Neural cell (in vitro differentiated cells): Measurements from ENCODE around the gene CYP26A1. TPM values are rescaled to one million over a fixed set of nuclear protein-coding genes. Genes with fewer than 3 reads are reported as not detected.

Experiments used
- H2AFZ ChIP-seq: fragments of 200-600, 300-800 bp; sonication (generic), shearing (Covaris generic); 2 replicates; pipeline ENCODE4 v1.6.0; 2014; ENCODE audit warnings: low read depth, mild to moderate bottlenecking, antibody characterized with exemption, low read length, moderate library complexity
- H3F3A ChIP-seq: fragments of 200-600 bp; shearing (Covaris generic); 2 replicates; pipeline ENCODE4 v1.6.1; 2016; ENCODE audit warnings: mild to moderate bottlenecking, moderate library complexity, mixed read lengths, antibody characterized with exemption, low read length; ENCODE audit not compliant: insufficient read depth, poor library complexity, severe bottlenecking
- H3K27ac ChIP-seq: fragments of 200-600, 300-800 bp; sonication (generic), shearing (Covaris generic); 2 replicates; pipeline ENCODE4 v1.5.1; 2014; ENCODE audit warnings: mild to moderate bottlenecking, low read length, moderate library complexity
- H3K27me3 ChIP-seq: fragments of 300-800, 200-600 bp; sonication (generic), shearing (Covaris generic); 2 replicates; pipeline ENCODE4 v1.6.0; 2014; ENCODE audit warnings: mild to moderate bottlenecking, low read depth, low read length, moderate library complexity; ENCODE audit not compliant: insufficient read depth
- H3K36me3 ChIP-seq: fragments of 300-800, 200-600 bp; sonication (generic), shearing (Covaris generic); 2 replicates; pipeline ENCODE4 v1.5.1; 2014; ENCODE audit warnings: mild to moderate bottlenecking, antibody characterized with exemption, low read length, moderate library complexity; ENCODE audit not compliant: insufficient read depth
- H3K4me2 ChIP-seq: fragments of 300-800, 200-600 bp; sonication (generic), shearing (Covaris generic); 2 replicates; pipeline ENCODE4 v1.6.0; 2014; ENCODE audit warnings: mild to moderate bottlenecking, low read length
- H3K4me3 ChIP-seq: fragments of 300-800, 200-600 bp; sonication (generic), shearing (Covaris generic); 2 replicates; pipeline ENCODE4 v1.5.1; 2014; ENCODE audit warnings: mild to moderate bottlenecking, low read length, moderate library complexity
- H3K79me2 ChIP-seq: fragments of 200-600 bp; shearing (Covaris generic); replicated peaks from 2 replicates; pipeline ENCODE4 v1.6.0; 2014; ENCODE audit warnings: mild to moderate bottlenecking, low read length, moderate library complexity; ENCODE audit not compliant: insufficient read depth
- H3K9ac ChIP-seq: fragments of 300-800, 200-600 bp; sonication (generic), shearing (Covaris generic); 2 replicates; pipeline ENCODE4 v1.6.1; 2016; ENCODE audit warnings: mild to moderate bottlenecking, low read length, mixed read lengths
- H3K9me2 ChIP-seq: fragments of 200-600 bp; shearing (Covaris generic); 2 replicates; pipeline ENCODE4 v1.6.1; 2016; ENCODE audit warnings: mild to moderate bottlenecking, low read length, mixed read lengths; ENCODE audit not compliant: insufficient read depth
- H3K9me3 ChIP-seq: fragments of 200-600, 300-800 bp; sonication (generic), shearing (Covaris generic); 2 replicates; pipeline ENCODE4 v1.6.1; 2016; ENCODE audit warnings: mild to moderate bottlenecking, mixed run types, low read length, moderate library complexity, mixed read lengths
- H4K20me1 ChIP-seq: fragments of 200-600 bp; shearing (Covaris generic); 2 replicates; pipeline ENCODE4 v1.6.1; 2016; ENCODE audit warnings: mild to moderate bottlenecking, mixed run types; ENCODE audit not compliant: insufficient read depth
- CTCF ChIP-seq: fragments of 450-650 bp; IDR thresholded peaks from 2 replicates; pipeline ENCODE4 v1.5.1; 2014; ENCODE audit warnings: antibody characterized with exemption, mild to moderate bottlenecking, moderate library complexity; ENCODE audit not compliant: poor library complexity, severe bottlenecking
- EP300 ChIP-seq: fragments of 450-650 bp; conservative IDR thresholded peaks from 2 replicates; pipeline ENCODE4 v1.6.1; 2014; ENCODE audit warnings: antibody characterized with exemption, mild to moderate bottlenecking, moderate library complexity; ENCODE audit not compliant: poor library complexity, severe bottlenecking
- EZH2 ChIP-seq: fragments of 200-600, 300-800 bp; shearing (Covaris generic), sonication (generic); IDR thresholded peaks from 2 replicates; pipeline ENCODE4 v1.6.1; 2014; ENCODE audit warnings: antibody characterized with exemption, low read length, borderline replicate concordance, mild to moderate bottlenecking; ENCODE audit not compliant: insufficient read depth, poor library complexity, severe bottlenecking
- MXI1 ChIP-seq: fragments of 450-650 bp; conservative IDR thresholded peaks from 2 replicates; pipeline ENCODE4 v1.6.1; 2014; ENCODE audit warnings: antibody characterized with exemption, mild to moderate bottlenecking; ENCODE audit not compliant: poor library complexity, severe bottlenecking
- POLR2AphosphoS5 ChIP-seq: IDR thresholded peaks from 2 replicates; pipeline ENCODE4 v1.6.1; 2012
- RAD21 ChIP-seq: fragments of 450-650 bp; conservative IDR thresholded peaks from 2 replicates; pipeline ENCODE4 v1.6.1; 2014; ENCODE audit warnings: antibody characterized with exemption, mild to moderate bottlenecking, moderate library complexity
- SMC3 ChIP-seq: fragments of 450-650 bp; conservative IDR thresholded peaks from 2 replicates; pipeline ENCODE4 v1.6.1; 2014; ENCODE audit warnings: antibody characterized with exemption, mild to moderate bottlenecking, moderate library complexity; ENCODE audit not compliant: poor library complexity
- TAF1 ChIP-seq: IDR thresholded peaks from 2 replicates; pipeline ENCODE4 v1.6.1; 2012; ENCODE audit warnings: low read depth
- polyA plus RNA-seq: library from polyadenylated mRNA; depleted of rRNA; stranded (reverse); fragments of >200 nt; gene quantifications from 2 replicates; pipeline ENCODE4 v1.2.3, GENCODE V29; 2014
- TF ChIP-seq, protein P1 (sequence below): IDR thresholded peaks from 2 replicates; pipeline ENCODE4 v1.6.1; 2012; ENCODE audit warnings: borderline replicate concordance

The CYP26A1 gene
- polyA plus RNA-seq, 1 donor from 2014 or later = 0.77 TPM

- no peaks in the 10 kb centered on the region for H3F3A ChIP-seq
- H2AFZ ChIP-seq = peak overlapping the region; percentile 14
- no peaks in the 10 kb centered on the region for H4K20me1 ChIP-seq
- H3K9me3 ChIP-seq = no peaks in the 10 kb centered on the region
- peak overlapping the region; percentile 94 for H3K4me2 ChIP-seq
- H3K9me2 ChIP-seq = no peaks in the 10 kb centered on the region
- TF ChIP-seq EZH2 (peak; percentile 60), MXI1 (no peak)
- H3K27me3 ChIP-seq = peaks cover 92% of the 10 kb centered on the region
- no peak overlapping the region for H3K27ac ChIP-seq
- no peaks in the 10 kb centered on the region for H3K36me3 ChIP-seq
- peak overlapping the region; percentile 26 for H3K9ac ChIP-seq
- peak overlapping the region; percentile 80 for H3K4me3 ChIP-seq
- H3K79me2 ChIP-seq = no peaks in the 10 kb centered on the region
These were observed 1.1 kb downstream of the CYP26A1 start for GRCh38 chr10:93074597-93075368.

GRCh38 chr10:93075369-93076221 lies 1.9 kb downstream of the CYP26A1 start:
- H3K4me3 ChIP-seq = peak overlapping the region; percentile 80

More at GRCh38 chr10:93075369-93076221, 1.9 kb downstream of the CYP26A1 start:
- no peak overlapping the region for H3K9ac ChIP-seq
- H3K4me2 ChIP-seq = no peak overlapping the region
- no peaks in the 10 kb centered on the region for H3K36me3 ChIP-seq
- TF ChIP-seq EP300 (no peak), SMC3 (no peak), TAF1 (no peak), POLR2AphosphoS5 (no peak), CTCF (no peak), RAD21 (no peak), MXI1 (no peak)
- TF ChIP-seq, protein P1, sequence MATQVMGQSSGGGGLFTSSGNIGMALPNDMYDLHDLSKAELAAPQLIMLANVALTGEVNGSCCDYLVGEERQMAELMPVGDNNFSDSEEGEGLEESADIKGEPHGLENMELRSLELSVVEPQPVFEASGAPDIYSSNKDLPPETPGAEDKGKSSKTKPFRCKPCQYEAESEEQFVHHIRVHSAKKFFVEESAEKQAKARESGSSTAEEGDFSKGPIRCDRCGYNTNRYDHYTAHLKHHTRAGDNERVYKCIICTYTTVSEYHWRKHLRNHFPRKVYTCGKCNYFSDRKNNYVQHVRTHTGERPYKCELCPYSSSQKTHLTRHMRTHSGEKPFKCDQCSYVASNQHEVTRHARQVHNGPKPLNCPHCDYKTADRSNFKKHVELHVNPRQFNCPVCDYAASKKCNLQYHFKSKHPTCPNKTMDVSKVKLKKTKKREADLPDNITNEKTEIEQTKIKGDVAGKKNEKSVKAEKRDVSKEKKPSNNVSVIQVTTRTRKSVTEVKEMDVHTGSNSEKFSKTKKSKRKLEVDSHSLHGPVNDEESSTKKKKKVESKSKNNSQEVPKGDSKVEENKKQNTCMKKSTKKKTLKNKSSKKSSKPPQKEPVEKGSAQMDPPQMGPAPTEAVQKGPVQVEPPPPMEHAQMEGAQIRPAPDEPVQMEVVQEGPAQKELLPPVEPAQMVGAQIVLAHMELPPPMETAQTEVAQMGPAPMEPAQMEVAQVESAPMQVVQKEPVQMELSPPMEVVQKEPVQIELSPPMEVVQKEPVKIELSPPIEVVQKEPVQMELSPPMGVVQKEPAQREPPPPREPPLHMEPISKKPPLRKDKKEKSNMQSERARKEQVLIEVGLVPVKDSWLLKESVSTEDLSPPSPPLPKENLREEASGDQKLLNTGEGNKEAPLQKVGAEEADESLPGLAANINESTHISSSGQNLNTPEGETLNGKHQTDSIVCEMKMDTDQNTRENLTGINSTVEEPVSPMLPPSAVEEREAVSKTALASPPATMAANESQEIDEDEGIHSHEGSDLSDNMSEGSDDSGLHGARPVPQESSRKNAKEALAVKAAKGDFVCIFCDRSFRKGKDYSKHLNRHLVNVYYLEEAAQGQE = no peak
- H2AFZ ChIP-seq = no peak overlapping the region
- peaks cover 84% of the 10 kb centered on the region for H3K27me3 ChIP-seq
- no peaks in the 10 kb centered on the region for H3K9me2 ChIP-seq
- no peaks in the 10 kb centered on the region for H3K79me2 ChIP-seq
- H3F3A ChIP-seq = no peaks in the 10 kb centered on the region
- H3K27ac ChIP-seq = no peak overlapping the region
- no peaks in the 10 kb centered on the region for H4K20me1 ChIP-seq
- no peaks in the 10 kb centered on the region for H3K9me3 ChIP-seq
